ENCODE results near the gene CACNA2D2.

GRCh38 chr3:50517721-50518206, 14.3 kb upstream of the CACNA2D2 start:
- no peak for TF ChIP-seq CTCF (IDR thresholded peaks at IDR 0.05; ENCODE audit: low read length)
- TF ChIP-seq EZH2 (IDR thresholded peaks at IDR 0.05; ENCODE audit: borderline replicate concordance, low read length): no peak

Measured in OCI-LY1 (cell line).